HEK293T (cell line): Measurements from ENCODE around the gene TRPV3.

Source experiments
- CTCF ChIA-PET: fragments of 350-600 bp; formaldehyde crosslinking; extraction: SDS; loops from one replicate; lab custom pipeline; 2021; ENCODE audit warnings: antibody characterized with exemption, inconsistent platforms; lab: Yijun Ruan, JAX
- POLR2A ChIA-PET: fragments of 350-600 bp; formaldehyde crosslinking; extraction: SDS; loops from one replicate; lab custom pipeline; 2020; ENCODE audit warnings: antibody characterized with exemption, inconsistent platforms; lab: Yijun Ruan, JAX
- DNase-seq: peaks from one replicate; pipeline ENCODE4 v3.0.0; 2012; ENCODE audit warnings: mixed read lengths; ENCODE audit errors: extremely low spot score
- ARNT ChIP-seq: fragments of 450-650 bp; IDR thresholded peaks from 2 replicates; pipeline ENCODE4 v1.6.1; 2017; ENCODE audit warnings: mild to moderate bottlenecking
- BHLHE40 ChIP-seq: fragments of 450-650 bp; IDR thresholded peaks from 2 replicates; pipeline ENCODE4 v1.6.1; 2016; ENCODE audit warnings: mild to moderate bottlenecking, moderate library complexity, borderline replicate concordance
- CTBP1 ChIP-seq: fragments of 450-650 bp; IDR thresholded peaks from 2 replicates; pipeline ENCODE4 v1.6.1; 2016; ENCODE audit warnings: borderline replicate concordance
- ELF4 ChIP-seq: fragments of 450-650 bp; IDR thresholded peaks from 2 replicates; pipeline ENCODE4 v1.6.1; 2017; ENCODE audit warnings: antibody characterized with exemption
- FOXA1 ChIP-seq: fragments of 450-650 bp; IDR thresholded peaks from 2 replicates; pipeline ENCODE4 v1.6.1; 2016; ENCODE audit warnings: mild to moderate bottlenecking
- FOXK2 ChIP-seq: fragments of 450-650 bp; IDR thresholded peaks from 2 replicates; pipeline ENCODE4 v1.6.1; 2016; ENCODE audit warnings: mild to moderate bottlenecking
- FOXM1 ChIP-seq: fragments of 450-650 bp; IDR thresholded peaks from 2 replicates; pipeline ENCODE4 v1.6.1; 2017; ENCODE audit warnings: mild to moderate bottlenecking, borderline replicate concordance
- HDGF ChIP-seq: fragments of 450-650 bp; IDR thresholded peaks from 2 replicates; pipeline ENCODE4 v1.6.1; 2017; ENCODE audit warnings: antibody characterized with exemption, borderline replicate concordance
- L3MBTL2 ChIP-seq: fragments of 450-650 bp; conservative IDR thresholded peaks from 2 replicates; pipeline ENCODE4 v1.6.1; 2016; ENCODE audit warnings: mild to moderate bottlenecking
- LEF1 ChIP-seq: fragments of 450-650 bp; IDR thresholded peaks from 2 replicates; pipeline ENCODE4 v1.6.1; 2017; ENCODE audit warnings: mild to moderate bottlenecking, borderline replicate concordance
- NFRKB ChIP-seq: fragments of 450-650 bp; IDR thresholded peaks from 2 replicates; pipeline ENCODE4 v1.6.1; 2016; ENCODE audit warnings: mild to moderate bottlenecking, moderate library complexity
- PKNOX1 ChIP-seq: fragments of 450-650 bp; IDR thresholded peaks from 2 replicates; pipeline ENCODE4 v1.6.1; 2016
- SP1 ChIP-seq: fragments of 450-650 bp; IDR thresholded peaks from 2 replicates; pipeline ENCODE4 v1.6.1; 2017
- SUZ12 ChIP-seq: fragments of 450-650 bp; IDR thresholded peaks from 2 replicates; pipeline ENCODE4 v1.6.1; 2016; ENCODE audit warnings: mild to moderate bottlenecking
- TARDBP ChIP-seq: fragments of 450-650 bp; IDR thresholded peaks from 2 replicates; pipeline ENCODE4 v1.6.1; 2016
- ZNF384 ChIP-seq: fragments of 450-650 bp; IDR thresholded peaks from 2 replicates; pipeline ENCODE4 v1.6.1; 2016

TRPV3 gene

DNA sequence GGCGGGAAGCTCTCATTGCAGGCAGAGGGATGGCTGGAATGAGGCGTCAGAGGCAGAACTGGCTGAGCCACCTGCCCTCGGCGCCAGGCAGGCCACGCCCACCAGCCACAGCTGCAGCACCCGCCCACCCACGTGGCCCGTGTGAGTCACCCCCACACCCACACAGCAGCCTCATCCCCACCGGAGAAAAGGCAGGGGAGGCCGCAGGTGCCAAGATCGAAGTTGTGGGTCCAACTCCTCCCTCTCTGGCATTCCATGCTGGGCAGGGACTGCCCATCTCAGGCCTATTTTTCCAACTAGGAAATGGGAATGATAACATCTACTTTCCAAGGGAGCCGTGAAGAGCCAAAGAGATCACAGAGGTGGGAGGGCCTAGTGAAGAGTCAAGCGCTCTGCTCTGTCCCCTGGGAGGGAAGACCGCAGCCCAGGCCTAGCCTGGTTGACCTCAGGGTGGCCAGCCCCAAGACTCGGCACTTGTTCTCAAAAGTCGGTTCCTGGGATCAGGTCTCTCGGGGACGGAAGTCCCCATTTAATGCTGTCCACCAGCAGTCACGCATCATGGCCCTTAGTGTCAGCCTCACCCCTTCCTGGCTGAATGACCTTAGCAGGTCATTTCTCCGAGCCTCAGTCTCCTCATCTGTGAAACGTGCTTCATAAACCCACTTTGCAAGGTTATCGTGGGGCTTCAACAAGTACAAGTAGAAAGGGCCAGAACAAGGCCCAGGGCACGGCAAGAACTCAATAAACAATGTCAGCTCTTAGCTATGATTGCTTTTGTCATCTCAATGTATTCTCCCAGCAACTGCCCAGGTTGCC is at the start of gene TRPV3:
Gene TRPV3 (minus strand): TSS at position 45 of the 816 bp plus-strand sequence. CDS start 2,962 bp downstream, outside the sequence.
- ChIA-PET CTCF (no interaction called here), POLR2A (no interaction called here)
- DNase-seq, result no peak
- no peak for TF ChIP-seq LEF1
- no peak for TF ChIP-seq ELF4
- no peak for TF ChIP-seq SP1
- TF ChIP-seq HDGF, result no peak
- no peak for TF ChIP-seq FOXK2
- no peak for TF ChIP-seq ARNT
- no peak for TF ChIP-seq FOXA1
- no peak for TF ChIP-seq PKNOX1
- TF ChIP-seq CTBP1, result no peak
- TF ChIP-seq ZNF384, result no peak
- TF ChIP-seq FOXM1, result no peak
- TF ChIP-seq TARDBP, result no peak
- TF ChIP-seq L3MBTL2, result no peak
- TF ChIP-seq NFRKB, result no peak
- no peak for TF ChIP-seq SUZ12
- TF ChIP-seq BHLHE40, result no peak

DNA sequence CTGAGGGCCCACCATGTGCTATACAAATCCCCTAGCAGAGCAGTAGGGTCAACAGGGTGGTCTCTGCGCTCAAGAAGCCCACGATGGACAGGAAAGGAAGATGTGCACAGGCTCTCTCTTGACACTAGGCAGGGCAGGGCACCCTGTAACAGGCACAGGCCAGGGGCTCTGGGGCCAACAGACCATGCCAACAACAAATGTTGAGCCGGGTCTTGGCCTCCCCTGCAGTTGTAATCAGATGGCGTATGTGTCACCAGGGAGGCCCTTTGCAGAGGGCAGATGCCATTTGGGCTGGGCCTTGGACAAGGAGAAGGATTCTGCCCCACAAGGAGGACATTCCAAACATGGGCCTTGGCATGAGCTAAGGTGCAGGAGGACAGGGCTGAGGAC is 46.3 kb upstream of the TRPV3 start:
- TF ChIP-seq SUZ12, result no peak
- DNase-seq, result no peak
- POLR2A ChIA-PET, result no interaction called here
- CTCF ChIA-PET, result no interaction called here

- ChIA-PET CTCF (interaction anchor here (1.0 to 1.6 kb wide), 4 partner anchors 10 to 45 kb away, joined by 3 to 6 read pairs (median 4); no protein-coding TSS in a partner anchor), POLR2A (no interaction called here)
- no peak for DNase-seq
- TF ChIP-seq LEF1, result no peak
- no peak for TF ChIP-seq NFRKB
- no peak for TF ChIP-seq SUZ12
- no peak for TF ChIP-seq FOXK2
- TF ChIP-seq ARNT, result no peak
- TF ChIP-seq FOXM1, result no peak
- no peak for TF ChIP-seq CTBP1
- no peak for TF ChIP-seq BHLHE40
Observed at GRCh38 chr17:3603119-3603869, 45.7 kb upstream of the TRPV3 start.

- CTCF ChIA-PET, result interaction anchor here (1.0 to 1.6 kb wide), 5 partner anchors 10 to 46 kb away, joined by 3 to 6 read pairs (median 4); no protein-coding TSS in a partner anchor
- DNase-seq, result peak; percentile 52
- no peak for TF ChIP-seq FOXA1
- TF ChIP-seq ARNT, result no peak
- no peak for TF ChIP-seq FOXM1
- no peak for TF ChIP-seq BHLHE40
- TF ChIP-seq SUZ12, result no peak
- POLR2A ChIA-PET, result no interaction called here
Observed at GRCh38 chr17:3602499-3602898, 44.9 kb upstream of the TRPV3 start.

- POLR2A ChIA-PET, result no interaction called here
- no peak for DNase-seq
- TF ChIP-seq HDGF (no peak), LEF1 (no peak), BHLHE40 (no peak), ZNF384 (no peak), NFRKB (no peak), FOXA1 (no peak), SP1 (no peak), ELF4 (no peak), TARDBP (no peak), PKNOX1 (no peak), CTBP1 (no peak), FOXM1 (no peak), ARNT (no peak), L3MBTL2 (no peak), SUZ12 (no peak)
- CTCF ChIA-PET, result no interaction called here
Observed at GRCh38 chr17:3600529-3601205, 43.1 kb upstream of the TRPV3 start.

- ChIA-PET CTCF (no interaction called here), POLR2A (no interaction called here)
- no peak for TF ChIP-seq FOXK2
- TF ChIP-seq BHLHE40, result no peak
- no peak for TF ChIP-seq HDGF
- TF ChIP-seq FOXM1, result no peak
- TF ChIP-seq SUZ12, result no peak
- no peak for TF ChIP-seq ELF4
- TF ChIP-seq NFRKB, result no peak
- no peak for TF ChIP-seq CTBP1
- DNase-seq, result no peak
Observed at GRCh38 chr17:3598078-3598477, 40.5 kb upstream of the TRPV3 start.
